ENCODE results near the gene ERAL1.
"Not testable (repeated sequence)": the region's sequence is repeated elsewhere in the genome, so short reads cannot be mapped to it uniquely, and the experiment has no call there.

The ERAL1 gene

DNA sequence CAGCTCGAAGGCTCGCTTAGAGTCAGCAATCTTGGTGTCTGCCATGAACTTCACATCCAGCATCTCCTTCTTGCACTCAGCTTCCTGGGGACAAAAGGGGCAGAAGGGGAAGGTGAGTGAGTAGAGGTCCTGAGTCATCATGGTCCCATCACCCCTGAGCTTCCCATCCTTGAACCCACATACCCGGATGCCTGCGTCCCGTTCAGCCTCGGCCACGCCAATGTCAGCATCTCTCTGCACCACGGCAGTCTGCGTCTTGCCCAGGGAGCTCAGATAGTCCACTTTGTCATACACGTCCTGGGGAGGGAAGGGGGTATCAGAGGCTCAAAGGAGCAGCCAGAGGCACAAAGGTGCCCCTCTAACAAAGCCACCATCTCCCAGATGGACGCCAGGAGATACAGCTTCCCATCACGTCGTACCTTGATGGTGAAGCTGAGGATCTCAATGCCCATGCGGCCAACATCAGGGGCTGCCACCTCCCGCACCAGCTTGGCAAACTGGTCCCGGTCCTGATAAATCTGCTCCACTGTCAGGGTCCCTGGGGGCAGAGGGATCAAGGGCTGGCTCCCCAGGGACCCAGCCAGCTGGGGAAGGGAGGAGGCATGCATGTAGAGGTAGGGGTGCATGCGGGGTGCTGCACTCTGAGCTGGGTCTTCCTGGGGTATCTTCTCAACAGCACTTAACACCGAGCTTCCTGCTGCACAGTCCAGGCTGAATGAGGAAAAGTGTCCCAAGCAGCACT lies 27.5 kb downstream of the ERAL1 start:
- Mint-ChIP-seq H3K27ac (no peak overlapping the region), H3K4me1 (peaks cover 25% of the 10 kb centered on the region), H3K27me3 (no peaks in the 10 kb centered on the region), H3K4me3 (no peak overlapping the region), H3K36me3 (peaks cover 10% of the 10 kb centered on the region), H3K9me3 (no peaks in the 10 kb centered on the region)

DNA sequence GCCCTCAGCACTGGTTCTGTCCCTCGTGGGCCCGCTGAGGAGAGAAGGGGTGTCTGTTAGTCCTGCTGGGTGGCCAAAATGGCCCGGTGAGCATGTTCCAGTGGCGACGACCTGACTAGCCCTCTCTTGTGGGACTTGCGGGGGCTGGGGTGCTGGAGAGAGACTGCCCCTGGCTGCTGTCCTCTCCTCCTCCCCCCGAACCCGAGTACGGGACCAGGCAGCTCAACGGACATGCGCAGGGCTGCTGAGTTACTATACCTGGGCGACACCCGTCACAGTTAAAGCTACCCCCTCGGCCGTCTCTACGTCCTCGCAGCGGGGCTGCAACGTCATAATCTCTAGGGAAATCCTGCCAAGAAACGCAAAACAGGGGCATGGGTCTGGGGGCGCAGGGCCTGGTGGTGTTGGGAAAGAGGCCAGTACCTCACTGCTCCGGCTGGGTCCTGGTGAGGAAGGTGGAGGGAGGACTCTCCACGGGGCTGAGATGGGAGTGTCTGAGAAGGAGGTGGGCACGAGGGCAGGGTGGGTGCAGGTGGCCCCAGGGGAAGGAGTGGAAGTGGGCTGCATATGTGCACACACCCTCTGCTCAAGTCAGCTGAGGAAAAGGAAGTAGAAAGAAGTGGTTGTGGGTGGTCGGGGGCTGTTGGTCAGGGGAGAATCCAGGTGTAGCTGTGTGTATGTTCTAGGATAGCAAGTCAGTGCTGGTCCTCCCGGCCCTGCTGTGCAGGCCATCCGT lies 29.3 kb downstream of the ERAL1 start:
- H3K36me3 Mint-ChIP-seq: peaks cover 6% of the 10 kb centered on the region
- no peaks in the 10 kb centered on the region for H3K9me3 Mint-ChIP-seq
- no peak overlapping the region for H3K4me3 Mint-ChIP-seq
- no peak overlapping the region for H3K27ac Mint-ChIP-seq
- peaks cover 23% of the 10 kb centered on the region for H3K4me1 Mint-ChIP-seq
- H3K27me3 Mint-ChIP-seq: no peaks in the 10 kb centered on the region

DNA sequence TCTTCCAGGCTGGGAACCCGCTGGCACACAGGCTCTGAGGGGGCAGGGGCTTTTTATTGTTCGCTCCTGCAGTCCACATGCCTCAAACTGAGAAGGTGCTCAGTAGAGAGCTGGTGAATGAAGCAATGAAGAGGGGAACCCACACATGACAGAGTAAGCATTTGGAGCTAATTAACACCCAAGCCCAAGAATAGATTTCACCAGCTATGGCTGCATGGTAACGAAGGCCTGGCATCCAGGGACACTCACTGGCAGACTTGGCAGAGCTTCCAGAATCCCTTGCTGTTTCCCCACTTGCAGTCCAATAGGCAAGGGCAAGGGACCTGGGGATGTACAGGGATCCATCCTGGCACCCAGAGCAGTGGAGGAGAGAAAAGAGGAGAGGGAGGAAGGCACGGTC lies 30.5 kb downstream of the ERAL1 start:
- H3K27me3 Mint-ChIP-seq: no peaks in the 10 kb centered on the region
- H3K27ac Mint-ChIP-seq: no peak overlapping the region
- H3K9me3 Mint-ChIP-seq: no peaks in the 10 kb centered on the region
- H3K4me3 Mint-ChIP-seq: no peak overlapping the region
- peaks cover 1% of the 10 kb centered on the region for H3K36me3 Mint-ChIP-seq
- H3K4me1 Mint-ChIP-seq: peaks cover 29% of the 10 kb centered on the region

DNA sequence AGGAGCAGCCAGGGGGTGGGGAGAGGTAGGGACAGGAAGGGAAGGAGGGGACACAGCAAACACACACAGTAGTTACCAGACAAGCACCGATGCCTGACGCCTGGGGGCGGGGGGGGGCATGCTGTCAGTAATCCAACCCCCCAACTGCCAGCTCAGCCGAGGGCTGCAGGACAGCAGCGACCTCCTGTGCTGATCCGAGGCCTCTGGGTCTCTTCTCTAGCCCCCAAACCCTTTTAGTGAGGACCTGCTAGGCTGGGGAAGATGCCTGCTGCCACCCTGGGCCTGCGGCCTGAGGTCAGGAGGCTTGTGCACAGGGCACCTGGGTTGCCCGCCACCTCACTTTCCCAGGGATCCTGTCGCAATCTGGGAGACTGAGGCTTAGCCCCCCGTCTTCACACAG lies 31.1 kb downstream of the ERAL1 start:
- peaks cover 35% of the 10 kb centered on the region for H3K4me1 Mint-ChIP-seq
- H3K36me3 Mint-ChIP-seq: peaks cover 3% of the 10 kb centered on the region
- no peaks in the 10 kb centered on the region for H3K9me3 Mint-ChIP-seq
- no peak overlapping the region for H3K4me3 Mint-ChIP-seq
- H3K27ac Mint-ChIP-seq: no peak overlapping the region
- H3K27me3 Mint-ChIP-seq: no peaks in the 10 kb centered on the region

DNA sequence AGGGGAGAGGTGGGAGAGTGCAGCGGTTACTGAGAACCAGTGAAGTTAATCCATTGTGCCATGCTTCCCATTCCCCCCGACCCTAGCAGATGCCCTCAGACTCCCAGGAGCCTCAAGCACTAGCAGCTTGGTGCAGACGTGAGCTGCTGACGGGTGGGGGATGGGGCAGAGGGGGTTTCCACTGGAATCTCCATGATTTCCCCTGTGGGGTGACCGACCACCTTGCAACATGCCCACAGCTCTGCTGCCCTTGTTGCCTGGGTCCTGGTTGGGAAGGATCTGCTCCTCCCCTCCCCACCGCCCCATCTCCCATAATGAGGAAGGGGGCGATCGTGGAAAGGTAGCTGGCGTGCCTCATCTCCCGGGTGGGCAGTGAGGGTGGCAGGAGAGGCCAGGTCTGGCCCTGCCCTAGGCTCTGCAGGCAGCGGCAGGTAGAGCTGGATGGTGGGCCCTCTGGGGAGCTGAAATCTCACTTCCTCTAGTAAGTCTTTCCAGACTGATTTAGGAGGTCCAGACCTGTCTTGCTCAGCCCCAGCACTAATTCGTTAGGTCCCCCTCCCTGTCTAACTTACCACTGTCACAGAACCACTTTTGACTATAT lies 33.2 kb downstream of the ERAL1 start:
- no peak overlapping the region for H3K27ac Mint-ChIP-seq
- peaks cover 8% of the 10 kb centered on the region for H3K36me3 Mint-ChIP-seq
- no peak overlapping the region for H3K4me3 Mint-ChIP-seq
- H3K27me3 Mint-ChIP-seq: no peaks in the 10 kb centered on the region
- H3K4me1 Mint-ChIP-seq: peaks cover 54% of the 10 kb centered on the region
- no peaks in the 10 kb centered on the region for H3K9me3 Mint-ChIP-seq

DNA sequence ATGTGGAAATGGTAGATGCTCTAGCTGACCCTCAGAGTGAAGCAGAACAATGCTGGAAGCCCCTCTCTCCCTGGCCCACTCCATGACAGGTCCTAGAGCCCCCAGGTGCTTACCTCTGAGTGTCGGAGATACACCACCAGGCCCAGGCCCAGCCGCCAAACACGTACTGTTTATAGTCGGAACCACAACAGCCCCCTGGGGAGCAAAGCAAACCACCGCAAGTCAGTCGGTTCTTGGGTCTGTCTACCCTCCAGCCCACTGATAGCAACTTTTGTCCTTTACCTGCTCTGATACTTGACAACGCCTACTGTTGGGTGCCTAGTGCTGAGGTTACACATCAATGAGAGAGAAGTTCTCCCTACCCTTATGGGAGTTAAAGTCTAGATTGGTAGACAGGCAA lies 34.0 kb downstream of the ERAL1 start:
- Mint-ChIP-seq H3K27ac (no peak overlapping the region), H3K9me3 (no peaks in the 10 kb centered on the region), H3K36me3 (peaks cover 11% of the 10 kb centered on the region), H3K4me1 (peaks cover 62% of the 10 kb centered on the region), H3K4me3 (no peak overlapping the region), H3K27me3 (no peaks in the 10 kb centered on the region)

DNA sequence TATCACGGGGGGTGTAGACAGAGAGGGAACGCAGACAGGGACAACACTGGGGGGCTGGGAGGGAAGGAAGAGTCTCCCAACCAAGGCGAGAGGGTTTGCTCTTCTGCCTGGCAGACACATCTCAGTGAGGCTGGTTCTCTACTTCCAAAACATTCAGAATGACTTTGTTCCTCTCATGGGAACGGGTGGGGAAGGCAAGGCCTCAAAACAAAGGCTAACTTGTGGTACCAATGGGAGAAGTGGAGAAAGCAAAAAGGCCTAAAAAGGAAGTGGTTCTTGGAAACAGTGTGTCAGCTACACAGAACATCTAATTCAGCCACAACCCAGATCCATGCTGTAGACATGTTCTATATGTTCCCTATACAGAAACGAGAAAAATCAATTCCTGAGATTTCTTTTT lies 35.2 kb downstream of the ERAL1 start:
- Mint-ChIP-seq H3K27ac (no peak overlapping the region), H3K4me1 (peaks cover 62% of the 10 kb centered on the region), H3K4me3 (no peak overlapping the region), H3K9me3 (no peaks in the 10 kb centered on the region), H3K27me3 (no peaks in the 10 kb centered on the region), H3K36me3 (peaks cover 11% of the 10 kb centered on the region)

DNA sequence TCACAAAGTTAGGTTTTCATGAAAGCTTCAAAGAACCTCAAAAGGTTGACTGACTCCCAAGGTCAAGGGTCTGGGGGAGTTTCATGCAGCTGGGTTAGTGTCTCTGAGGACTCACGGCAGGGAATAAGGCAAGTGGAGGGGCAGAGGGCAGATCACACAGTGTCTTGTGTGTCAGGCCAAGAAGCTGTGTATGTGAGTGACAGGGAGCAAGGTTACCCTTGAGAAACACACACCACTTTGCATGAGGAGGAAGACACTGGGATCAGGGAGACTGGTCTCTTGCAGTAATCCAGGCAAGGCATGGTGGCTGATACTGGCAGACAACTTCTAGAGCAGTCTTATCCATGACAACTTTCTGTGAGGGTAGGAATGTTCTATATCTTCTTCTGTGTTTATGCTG lies 36.4 kb downstream of the ERAL1 start:
- Mint-ChIP-seq H3K27ac (peak overlapping the region; percentile 93), H3K9me3 (no peaks in the 10 kb centered on the region), H3K4me1 (peaks cover 64% of the 10 kb centered on the region), H3K27me3 (no peaks in the 10 kb centered on the region), H3K36me3 (peaks cover 11% of the 10 kb centered on the region), H3K4me3 (no peak overlapping the region)

DNA sequence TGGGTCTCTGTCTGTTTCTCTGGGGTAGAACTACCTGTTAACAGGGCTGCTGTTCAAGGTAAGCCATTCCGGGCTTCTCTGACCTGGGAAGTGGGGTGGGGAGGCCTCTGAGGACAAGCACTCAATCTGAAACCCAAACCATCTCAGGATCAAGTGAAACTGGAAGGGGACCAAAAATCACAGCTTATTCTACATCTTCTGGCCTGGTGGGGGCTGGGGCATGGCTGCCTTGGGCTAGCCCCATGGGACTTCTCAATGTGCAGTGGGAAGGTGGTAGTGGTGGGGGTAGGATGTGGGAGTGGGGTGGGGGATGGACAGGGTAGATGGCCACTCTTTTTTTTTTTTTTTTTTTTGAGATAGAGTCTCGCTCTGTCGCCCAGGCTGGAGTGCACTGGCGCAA lies 37.2 kb downstream of the ERAL1 start:
- Mint-ChIP-seq H3K27me3 (no peaks in the 10 kb centered on the region), H3K4me1 (peaks cover 67% of the 10 kb centered on the region), H3K27ac (peak overlapping the region; percentile 93), H3K36me3 (peaks cover 11% of the 10 kb centered on the region), H3K4me3 (peak overlapping the region; percentile 53), H3K9me3 (no peaks in the 10 kb centered on the region)

DNA sequence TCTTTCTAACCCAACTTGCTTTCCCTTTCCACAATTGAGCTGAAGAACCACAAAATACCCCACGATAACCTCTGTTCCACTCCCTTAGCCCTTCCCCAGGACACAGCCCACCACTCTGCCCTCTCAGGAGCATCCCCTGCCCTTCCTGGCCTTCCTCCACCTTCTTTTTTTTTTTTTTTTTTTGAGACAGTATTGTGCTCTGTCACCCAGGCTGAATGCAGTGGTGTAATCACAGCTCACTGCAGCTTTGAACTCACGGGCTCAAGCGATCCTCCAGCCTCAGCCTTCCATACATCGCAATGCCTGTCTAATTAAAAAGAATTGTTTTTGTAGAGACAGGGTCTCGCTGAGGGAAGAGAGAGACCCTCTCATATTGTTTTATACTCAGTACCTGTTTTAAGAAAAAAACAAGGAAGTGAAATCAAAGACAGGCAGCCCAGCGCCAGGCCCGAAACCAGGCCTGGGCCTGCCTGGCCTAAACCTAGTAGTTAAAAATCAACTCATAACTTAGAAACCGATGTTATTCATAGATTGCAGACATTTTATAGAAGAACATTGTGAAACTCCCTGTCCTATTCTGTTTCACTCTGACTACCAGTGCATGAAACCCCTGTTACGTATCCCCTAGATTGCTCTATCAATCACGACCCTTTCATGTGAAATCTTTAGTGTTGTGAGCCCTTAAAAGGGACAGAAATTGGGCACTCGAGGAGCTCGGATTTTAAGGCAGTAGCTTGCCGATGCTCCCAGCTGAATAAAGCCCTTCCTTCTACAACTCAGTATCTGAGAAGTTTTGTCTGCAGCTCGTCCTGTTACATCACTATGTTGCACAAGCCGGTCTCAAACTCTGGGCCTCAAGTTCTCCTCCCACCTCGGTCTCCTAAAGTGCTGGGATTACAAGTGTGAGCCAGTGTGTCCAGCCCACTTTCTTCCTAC lies 38.7 kb downstream of the ERAL1 start:
- not testable (repeated sequence) for H3K9me3 Mint-ChIP-seq, H3K27me3 Mint-ChIP-seq
- Mint-ChIP-seq H3K4me3 (peak overlapping the region; percentile 89), H3K36me3 (peaks cover 11% of the 10 kb centered on the region), H3K4me1 (peaks cover 69% of the 10 kb centered on the region), H3K27ac (peak overlapping the region; percentile 100)

DNA sequence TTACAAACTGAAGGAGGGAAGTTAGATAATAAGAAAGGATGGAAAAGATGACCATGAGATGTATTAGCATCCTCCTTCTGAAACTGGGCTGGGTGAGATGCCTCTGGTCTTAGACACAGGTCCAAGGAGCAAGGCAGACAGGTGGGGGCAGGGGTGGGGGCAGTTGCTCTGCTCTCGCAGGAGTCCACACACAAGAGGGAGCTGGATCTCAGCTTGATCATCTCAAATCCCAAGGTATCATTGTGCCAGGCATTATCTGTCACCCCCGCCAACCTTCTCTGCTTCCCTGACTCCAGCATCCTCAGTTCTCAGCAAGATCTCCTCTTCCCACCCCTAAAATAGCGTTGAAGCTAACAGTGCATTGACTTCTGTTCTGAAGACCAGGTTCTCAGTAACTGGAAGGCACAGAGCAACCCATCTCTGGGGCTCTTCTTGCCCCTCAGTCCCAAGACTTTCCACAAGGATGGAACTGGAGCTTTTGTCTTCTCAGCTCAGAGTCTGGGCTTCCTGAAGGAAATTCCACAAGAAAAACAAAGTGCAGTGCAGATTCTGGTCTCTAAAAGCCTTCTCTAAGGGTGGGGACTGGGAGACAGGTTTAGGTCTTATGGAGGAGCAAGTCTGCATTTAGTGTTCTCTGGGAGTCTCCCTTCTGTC lies 41.1 kb downstream of the ERAL1 start:
- Mint-ChIP-seq H3K4me1 (peaks cover 73% of the 10 kb centered on the region), H3K27ac (peak overlapping the region; percentile 94), H3K36me3 (peaks cover 20% of the 10 kb centered on the region), H3K9me3 (no peaks in the 10 kb centered on the region), H3K4me3 (peak overlapping the region; percentile 93), H3K27me3 (no peaks in the 10 kb centered on the region)

DNA sequence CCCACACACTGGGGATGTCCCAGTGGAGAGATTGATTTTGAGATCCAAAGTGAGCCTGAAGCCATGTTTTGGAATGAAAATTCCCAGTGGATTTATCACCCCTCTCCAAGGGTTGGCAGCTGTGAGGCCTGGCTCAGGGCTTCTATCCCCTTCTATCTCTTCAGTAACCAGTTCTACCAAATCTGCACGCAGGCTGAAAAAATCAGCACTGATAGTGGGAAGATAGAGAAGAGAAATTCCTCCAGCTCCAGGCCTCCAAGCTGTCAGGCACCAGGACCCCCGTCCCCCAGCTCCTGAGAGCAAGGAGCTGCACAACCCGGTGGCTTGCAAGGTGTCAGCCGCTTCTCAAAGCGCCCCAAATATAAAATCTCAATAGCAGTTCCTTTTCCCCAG lies 41.7 kb downstream of the ERAL1 start:
- Mint-ChIP-seq H3K27ac (peak overlapping the region; percentile 94), H3K36me3 (peaks cover 16% of the 10 kb centered on the region), H3K27me3 (no peaks in the 10 kb centered on the region), H3K9me3 (no peaks in the 10 kb centered on the region), H3K4me3 (peak overlapping the region; percentile 93), H3K4me1 (peaks cover 69% of the 10 kb centered on the region)

DNA sequence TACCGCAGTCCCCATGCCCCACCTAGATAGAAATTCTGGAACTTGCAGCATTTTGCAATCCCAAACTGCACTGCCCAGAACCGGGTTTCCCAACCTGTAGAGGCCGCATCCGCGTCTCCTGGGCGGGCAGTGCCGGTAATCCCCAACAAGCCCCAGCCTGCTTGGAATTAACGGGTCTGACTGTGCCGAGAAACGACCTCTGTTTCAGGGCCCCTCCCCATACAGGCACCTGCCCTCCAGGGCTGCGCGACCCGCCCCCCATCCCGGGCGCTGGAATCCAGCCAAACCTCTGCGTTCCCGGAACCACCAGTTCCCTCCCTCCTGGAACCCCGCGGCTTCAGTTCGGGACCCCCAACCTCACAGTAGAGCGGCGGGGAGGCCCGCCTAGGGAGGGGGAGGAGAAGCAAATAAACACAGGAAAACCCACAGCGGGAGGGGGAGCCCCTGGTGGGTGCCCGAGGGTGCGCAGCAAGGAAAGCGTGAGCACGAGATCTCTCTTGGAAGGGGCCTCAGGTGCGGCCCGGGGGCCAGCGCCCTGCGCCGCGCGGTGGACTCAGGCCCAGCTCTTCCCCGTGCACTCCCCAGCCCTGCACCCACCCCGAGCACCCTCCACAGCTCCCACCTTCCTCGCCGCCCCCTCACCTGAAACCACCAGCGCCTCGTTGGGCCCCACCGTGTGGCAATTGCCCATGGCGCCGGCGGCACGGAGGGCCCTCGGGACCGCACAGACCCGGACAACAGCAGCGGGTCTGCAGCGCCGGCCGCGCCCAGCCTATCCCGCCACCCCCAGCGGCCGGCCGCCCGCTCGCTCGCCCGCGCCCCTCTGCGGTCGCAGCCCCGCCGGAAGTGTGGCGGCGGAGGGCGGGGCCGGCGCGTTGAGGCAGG lies 42.3 kb downstream of the ERAL1 start, which contains the start of gene FLOT2:
Gene FLOT2, minus strand, starts transcription at position 850 of the 885 bp plus-strand sequence. Its CDS starts 159 bp downstream, at position 691.
- Mint-ChIP-seq H3K27ac (peak within 1 kb of the TSS; percentile 97), H3K4me3 (peak within 1 kb of the TSS; percentile 93), H3K27me3 (no peaks in the 10 kb centered on the region), H3K4me1 (peaks cover 69% of the 10 kb centered on the region), H3K9me3 (no peaks in the 10 kb centered on the region), H3K36me3 (peaks cover 13% of the 10 kb centered on the region)
